HCT116 (cell line): Measurements from ENCODE around the gene RAD17. TPM values are rescaled to one million over a fixed set of nuclear protein-coding genes. Genes with fewer than 3 reads are reported as not detected.

Source experiments
- ATAC-seq: fragments of 200-7000 bp; cut with Tn5 transposase; 2 replicates; pipeline ENCODE4 v1.9.1; 2020; ENCODE audit warnings: mild to moderate bottlenecking, moderate library complexity
- BruUV-seq: library from RNA; stranded (reverse); fragments of 400-500 nt; replicated peaks from 2 replicates; lab custom pipeline; 2021; lab: Mats Ljungman, UMichigan
- CTCF ChIA-PET: fragments of 300-600 bp; sonication (Branson Sonifier 250); formaldehyde crosslinking; loops from one replicate; lab custom pipeline; 2021; ENCODE audit warnings: antibody characterized with exemption; lab: Charles Lee
- POLR2A ChIA-PET: fragments of 300-600, 350-600 bp; sonication (Branson Sonifier 250); formaldehyde crosslinking; loops from one replicate; lab custom pipeline; 2021; ENCODE audit warnings: antibody characterized with exemption; lab: Charles Lee
- RAD21 ChIA-PET, 2 experiments: fragments of 300-600 bp; sonication (Branson Sonifier 250); formaldehyde crosslinking; loops; one replicate each; lab custom pipeline; 2023; ENCODE audit warnings: low total read pairs in 2 of 2; ENCODE audit not compliant: uncharacterized antibody in 2 of 2, unreplicated experiment in 2 of 2, low non-redundant PET in 1 of 2; lab: Charles Lee
- DNase-seq: peaks from one replicate; pipeline ENCODE4 v3.0.0-alpha.2; 2010; ENCODE audit warnings: low read depth, low spot score
- H2AFZ ChIP-seq: fragments of 200-600 bp; shearing (Covaris generic), sonication (generic); 2 replicates; pipeline ENCODE4 v1.6.1; 2017; ENCODE audit warnings: low read depth, mixed run types, mixed read lengths, antibody characterized with exemption, low read length; ENCODE audit not compliant: poor library complexity, severe bottlenecking
- H3K27ac ChIP-seq: 2 replicates; pipeline ENCODE4 v1.5.1; 2012; ENCODE audit warnings: low read depth, low read length
- H3K27me3 ChIP-seq: fragments of 200-600 bp; sonication (generic); 2 replicates; pipeline ENCODE4 v1.6.1; 2016; ENCODE audit warnings: mixed run types, low read length, mixed read lengths; ENCODE audit not compliant: insufficient read depth
- H3K36me3 ChIP-seq, 2 experiments: fragments of 200-500 bp in 1 of 2; fragments of 200-600 bp in 1 of 2; sonication (Bioruptor generic) in 1 of 2; sonication (generic) in 1 of 2; 2 replicates each; pipeline versions ENCODE4 v1.5.1 to v1.6.1; 2014 to 2016; ENCODE audit warnings: low read length in 2 of 2, inconsistent platforms in 1 of 2, mixed read lengths in 1 of 2, mixed run types in 1 of 2; ENCODE audit not compliant: insufficient read depth in 2 of 2, control insufficient read depth in 1 of 2
- H3K4me1 ChIP-seq, 2 experiments: fragments of 200-600 bp in 1 of 2; sonication (generic) in 1 of 2; 2 replicates each; pipeline versions ENCODE4 v1.5.1 to v1.6.1; 2012 to 2017; ENCODE audit warnings: low read length in 2 of 2, inconsistent platforms in 1 of 2, mild to moderate bottlenecking in 1 of 2, mixed read lengths in 1 of 2, mixed run types in 1 of 2, moderate library complexity in 1 of 2; ENCODE audit not compliant: insufficient read depth in 2 of 2, control insufficient read depth in 1 of 2
- H3K4me2 ChIP-seq: fragments of 200-600 bp; sonication (generic); 2 replicates; pipeline ENCODE4 v1.6.1; 2017; ENCODE audit warnings: mixed run types, low read length, mixed read lengths
- H3K4me3 ChIP-seq, 2 experiments: fragments of 200-600 bp in 1 of 2; sonication (generic) in 1 of 2; replicated peaks in 1 of 2; 2 replicates each; pipeline ENCODE4 v1.5.1; 2011 to 2016; ENCODE audit warnings: low read length in 2 of 2, control low read depth in 1 of 2, low read depth in 1 of 2, mild to moderate bottlenecking in 1 of 2, mixed read lengths in 1 of 2, mixed run types in 1 of 2
- H3K79me2 ChIP-seq: fragments of 200-600 bp; sonication (generic); 2 replicates; pipeline ENCODE4 v1.6.1; 2017; ENCODE audit warnings: mild to moderate bottlenecking, mixed run types, low read length, moderate library complexity, mixed read lengths; ENCODE audit not compliant: insufficient read depth
- H3K9ac ChIP-seq: fragments of 200-600 bp; sonication (generic); 2 replicates; pipeline ENCODE4 v1.6.1; 2016; ENCODE audit warnings: low read length, mixed read lengths
- H3K9me2 ChIP-seq: fragments of 200-600 bp; sonication (generic), shearing (Covaris generic); 2 replicates; pipeline ENCODE4 v1.6.1; 2017; ENCODE audit warnings: mixed run types, mild to moderate bottlenecking, moderate library complexity; ENCODE audit not compliant: insufficient read depth
- H3K9me3 ChIP-seq, 2 experiments: fragments of 200-500 bp in 1 of 2; fragments of 200-600 bp in 1 of 2; sonication (Bioruptor generic) in 1 of 2; sonication (generic) in 1 of 2; 2 replicates each; pipeline ENCODE4 v1.6.1; 2014 to 2017; ENCODE audit warnings: low read length in 2 of 2, mixed read lengths in 2 of 2, inconsistent platforms in 1 of 2, low read depth in 1 of 2, mild to moderate bottlenecking in 1 of 2, mixed run types in 1 of 2, moderate library complexity in 1 of 2; ENCODE audit not compliant: control insufficient read depth in 1 of 2, insufficient read depth in 1 of 2
- H4K20me1 ChIP-seq: fragments of 200-600 bp; sonication (generic), shearing (Covaris generic); 2 replicates; pipeline ENCODE4 v1.6.1; 2017; ENCODE audit warnings: mixed run types, mild to moderate bottlenecking, moderate library complexity; ENCODE audit not compliant: insufficient read depth
- CEBPB ChIP-seq: IDR thresholded peaks from 2 replicates; pipeline ENCODE4 v1.6.1; 2012; ENCODE audit warnings: low read depth
- EZH2 ChIP-seq: fragments of 200-600 bp; sonication (generic); IDR thresholded peaks from 2 replicates; pipeline ENCODE4 v1.6.1; 2017; ENCODE audit warnings: antibody characterized with exemption, mixed run types
- FOSL1 ChIP-seq: IDR thresholded peaks from 2 replicates; pipeline ENCODE4 v1.6.1; 2012; ENCODE audit warnings: low read depth
- JUND ChIP-seq: IDR thresholded peaks from 2 replicates; pipeline ENCODE4 v1.6.1; 2012
- POLR2A ChIP-seq: IDR thresholded peaks from 2 replicates; pipeline ENCODE4 v1.7.0; 2011; ENCODE audit warnings: borderline replicate concordance; ENCODE audit not compliant: insufficient read depth, insufficient read length; ENCODE audit errors: extremely low read depth
- POLR2AphosphoS5 ChIP-seq: IDR thresholded peaks from 2 replicates; pipeline ENCODE4 v1.6.1; 2011; ENCODE audit warnings: mild to moderate bottlenecking, low read depth, low read length, moderate library complexity
- RAD21 ChIP-seq: IDR thresholded peaks from 2 replicates; pipeline ENCODE4 v1.6.1; 2012; ENCODE audit warnings: low read depth, mild to moderate bottlenecking
- SIN3A ChIP-seq: IDR thresholded peaks from 2 replicates; pipeline ENCODE4 v1.6.1; 2012; ENCODE audit warnings: low read depth
- SRF ChIP-seq: IDR thresholded peaks from 2 replicates; pipeline ENCODE4 v1.6.1; 2012; ENCODE audit warnings: low read depth
- ZFX ChIP-seq: fragments of 450-650 bp; IDR thresholded peaks from 2 replicates; pipeline ENCODE4 v1.6.1; 2017
- ZNF274 ChIP-seq: fragments of 200-500 bp; sonication (Bioruptor generic); IDR thresholded peaks from 2 replicates; pipeline ENCODE4 v1.6.1; 2014; ENCODE audit warnings: mild to moderate bottlenecking, low read depth, low read length, inconsistent platforms
- intact Hi-C: fragments of 100-400 bp; cut with micrococcal nuclease; formaldehyde crosslinking; loops from 2 replicates; pipeline ENCODE4 v1.10.0; 2022
- total RNA-seq: library from RNA; stranded (reverse); gene quantifications from one replicate; pipeline ENCODE4 v1.2.1, GENCODE V29; 2021; ENCODE audit not compliant: unreplicated experiment
- TF ChIP-seq, protein P1 (sequence below): IDR thresholded peaks from 2 replicates; pipeline ENCODE4 v1.6.1; 2012; ENCODE audit warnings: low read depth
- TF ChIP-seq, protein P2 (sequence below): IDR thresholded peaks from 2 replicates; pipeline ENCODE4 v1.6.1; 2012

The RAD17 gene
- total RNA-seq, 1 experiment from 2014 or later: 29.0 TPM

DNA sequence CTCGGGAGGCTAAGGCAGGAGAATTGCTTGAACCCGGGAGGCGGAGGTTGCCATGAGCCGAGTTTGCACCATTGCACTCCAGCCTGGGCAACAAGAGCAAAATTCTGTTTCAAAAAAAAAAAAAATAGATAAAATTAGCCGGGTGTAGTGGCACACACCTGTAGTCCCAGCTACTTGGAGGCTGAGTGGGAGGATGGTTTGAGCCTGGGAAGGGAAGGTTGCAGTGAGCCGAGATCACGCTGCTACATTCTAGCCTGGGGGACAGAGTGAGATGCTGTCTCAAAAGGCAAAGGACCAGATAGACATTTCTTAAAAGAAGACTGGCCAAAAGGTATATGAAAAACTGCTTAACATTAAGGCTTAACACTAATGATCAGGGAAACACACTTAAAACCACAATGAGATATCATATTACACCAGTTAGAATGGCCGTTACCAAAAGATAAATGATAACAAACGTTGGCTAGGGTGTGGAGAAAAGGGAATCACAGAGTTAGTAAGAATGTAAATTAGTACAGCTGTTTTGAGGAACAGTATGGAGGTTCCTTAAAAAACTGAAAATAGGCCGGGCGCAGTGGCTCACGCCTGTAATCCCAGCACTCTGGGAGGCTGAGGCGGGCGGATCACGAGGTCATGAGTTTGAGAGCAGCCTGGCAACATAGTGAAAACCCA is 35.2 kb downstream of the RAD17 start:
- Histone ChIP-seq H3K4me2 (no peak overlapping the region), H3K9me2 (no peaks in the 10 kb centered on the region), H3K9ac (no peak overlapping the region), H4K20me1 (no peaks in the 10 kb centered on the region), H2AFZ (no peak overlapping the region), H3K4me1 (no peaks in the 10 kb centered on the region), H3K4me3 (no peak overlapping the region), H3K36me3 (peaks cover 8 to 13% of the 10 kb centered on the region in 2 experiments; a peak in 3 of 4 replicates), H3K79me2 (no peaks in the 10 kb centered on the region), H3K9me3 (no peaks in the 10 kb centered on the region), H3K27me3 (no peaks in the 10 kb centered on the region), H3K27ac (no peak overlapping the region)
- ATAC-seq (no peak), DNase-seq (no peak)
- no TSS peak for BruUV-seq
- ChIA-PET RAD21 (no interaction called here), CTCF (no interaction called here), POLR2A (no interaction called here)
- intact Hi-C loops: no loop called here
- TF ChIP-seq ZFX (no peak), POLR2AphosphoS5 (no peak), RAD21 (no peak), POLR2A (no peak), ZNF274 (no peak), SIN3A (no peak), JUND (no peak), SRF (no peak), CEBPB (no peak), EZH2 (no peak), FOSL1 (no peak)
- TF ChIP-seq, protein P1, sequence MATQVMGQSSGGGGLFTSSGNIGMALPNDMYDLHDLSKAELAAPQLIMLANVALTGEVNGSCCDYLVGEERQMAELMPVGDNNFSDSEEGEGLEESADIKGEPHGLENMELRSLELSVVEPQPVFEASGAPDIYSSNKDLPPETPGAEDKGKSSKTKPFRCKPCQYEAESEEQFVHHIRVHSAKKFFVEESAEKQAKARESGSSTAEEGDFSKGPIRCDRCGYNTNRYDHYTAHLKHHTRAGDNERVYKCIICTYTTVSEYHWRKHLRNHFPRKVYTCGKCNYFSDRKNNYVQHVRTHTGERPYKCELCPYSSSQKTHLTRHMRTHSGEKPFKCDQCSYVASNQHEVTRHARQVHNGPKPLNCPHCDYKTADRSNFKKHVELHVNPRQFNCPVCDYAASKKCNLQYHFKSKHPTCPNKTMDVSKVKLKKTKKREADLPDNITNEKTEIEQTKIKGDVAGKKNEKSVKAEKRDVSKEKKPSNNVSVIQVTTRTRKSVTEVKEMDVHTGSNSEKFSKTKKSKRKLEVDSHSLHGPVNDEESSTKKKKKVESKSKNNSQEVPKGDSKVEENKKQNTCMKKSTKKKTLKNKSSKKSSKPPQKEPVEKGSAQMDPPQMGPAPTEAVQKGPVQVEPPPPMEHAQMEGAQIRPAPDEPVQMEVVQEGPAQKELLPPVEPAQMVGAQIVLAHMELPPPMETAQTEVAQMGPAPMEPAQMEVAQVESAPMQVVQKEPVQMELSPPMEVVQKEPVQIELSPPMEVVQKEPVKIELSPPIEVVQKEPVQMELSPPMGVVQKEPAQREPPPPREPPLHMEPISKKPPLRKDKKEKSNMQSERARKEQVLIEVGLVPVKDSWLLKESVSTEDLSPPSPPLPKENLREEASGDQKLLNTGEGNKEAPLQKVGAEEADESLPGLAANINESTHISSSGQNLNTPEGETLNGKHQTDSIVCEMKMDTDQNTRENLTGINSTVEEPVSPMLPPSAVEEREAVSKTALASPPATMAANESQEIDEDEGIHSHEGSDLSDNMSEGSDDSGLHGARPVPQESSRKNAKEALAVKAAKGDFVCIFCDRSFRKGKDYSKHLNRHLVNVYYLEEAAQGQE: no peak
- TF ChIP-seq, protein P2, sequence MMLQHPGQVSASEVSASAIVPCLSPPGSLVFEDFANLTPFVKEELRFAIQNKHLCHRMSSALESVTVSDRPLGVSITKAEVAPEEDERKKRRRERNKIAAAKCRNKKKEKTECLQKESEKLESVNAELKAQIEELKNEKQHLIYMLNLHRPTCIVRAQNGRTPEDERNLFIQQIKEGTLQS: no peak
